ENCODE data around the gene SEPTIN7.

GRCh38 chr7:35797311-35797710, 3.5 kb upstream of the SEPTIN7 start:
- TF ChIP-seq CTCF (IDR thresholded peaks at IDR 0.05; ENCODE audit: borderline replicate concordance, extremely low read depth, low read length, poor library complexity, severe bottlenecking), result no peak
- no peak for TF ChIP-seq EZH2 (IDR thresholded peaks at IDR 0.05; ENCODE audit: borderline replicate concordance, low read depth, low read length, severe bottlenecking)
